Left ventricle myocardium inferior (tissue), 1 donor: Measurements from ENCODE around the gene RFTN1. TPM values are rescaled to one million over a fixed set of nuclear protein-coding genes. Genes with fewer than 3 reads are reported as not detected.

Experiments
- DNase-seq: peaks from one replicate; pipeline ENCODE4 v3.0.0-alpha.2; 2020
- H3K27ac ChIP-seq: fragments of 200-600 bp; replicated peaks from 2 replicates; pipeline ENCODE4 v1.8.0; 2021
- H3K27me3 ChIP-seq: fragments of 200-600 bp; 2 replicates; pipeline ENCODE4 v1.8.0; 2021; ENCODE audit warnings: low read depth
- H3K36me3 ChIP-seq: fragments of 200-600 bp; 2 replicates; pipeline ENCODE4 v1.8.0; 2021
- H3K4me1 ChIP-seq: fragments of 200-600 bp; 2 replicates; pipeline ENCODE4 v1.8.0; 2021
- H3K4me3 ChIP-seq: fragments of 200-600 bp; 2 replicates; pipeline ENCODE4 v1.8.0; 2021; ENCODE audit warnings: mild to moderate bottlenecking, moderate library complexity
- H3K9me3 ChIP-seq: fragments of 200-600 bp; replicated peaks from 2 replicates; pipeline ENCODE4 v1.8.0; 2021
- CTCF ChIP-seq: fragments of 200-600 bp; IDR thresholded peaks from 2 replicates; pipeline ENCODE4 v1.8.0; 2021; ENCODE audit warnings: antibody characterized with exemption, mild to moderate bottlenecking, borderline replicate concordance
- intact Hi-C: fragments of 100-400 bp; cut with micrococcal nuclease; formaldehyde crosslinking; loops from one replicate; pipeline ENCODE4 v1.11.0; 2022
- total RNA-seq: library from RNA; stranded (reverse); fragmentation: NEBNext Ultra II Directional; extraction: Animal tissue kit (Norgen Biotek cat#: 25700); gene quantifications from one replicate; pipeline ENCODE4 v1.2.1, GENCODE V29; 2021
- donor health status: DM: no; HTN: yes; CAD: no; lungs with severe emphysema.

Gene RFTN1
- total RNA-seq, 1 donor from 2014 or later: 22.9 TPM

DNA sequence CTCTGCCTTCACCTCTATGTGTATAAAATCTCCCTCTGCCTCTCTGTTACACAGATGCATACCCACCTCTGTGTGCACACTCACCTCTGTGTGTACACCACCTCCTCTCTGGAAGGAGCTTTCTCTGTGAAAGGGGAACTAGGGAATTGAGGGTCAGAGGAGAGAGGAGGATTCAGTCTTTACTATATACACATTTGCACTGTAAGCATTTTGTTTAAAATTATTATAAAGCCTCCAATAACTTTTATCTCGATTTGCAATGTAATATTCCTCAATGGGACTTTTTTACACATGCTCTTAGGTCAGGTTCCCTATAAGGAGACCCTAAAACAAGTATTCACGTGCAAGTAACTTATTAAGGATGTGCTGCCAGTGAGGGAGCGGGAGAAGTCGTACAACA, 166.0 kb downstream of the RFTN1 start:
- Histone ChIP-seq H3K9me3 (no peaks in the 10 kb centered on the region), H3K27ac (no peak overlapping the region), H3K4me3 (no peak overlapping the region), H3K4me1 (peaks cover 27% of the 10 kb centered on the region), H3K27me3 (no peaks in the 10 kb centered on the region), H3K36me3 (peaks cover 41% of the 10 kb centered on the region)
- TF ChIP-seq CTCF: no peak
- DNase-seq: no peak
- intact Hi-C loops: no loop called here

DNA sequence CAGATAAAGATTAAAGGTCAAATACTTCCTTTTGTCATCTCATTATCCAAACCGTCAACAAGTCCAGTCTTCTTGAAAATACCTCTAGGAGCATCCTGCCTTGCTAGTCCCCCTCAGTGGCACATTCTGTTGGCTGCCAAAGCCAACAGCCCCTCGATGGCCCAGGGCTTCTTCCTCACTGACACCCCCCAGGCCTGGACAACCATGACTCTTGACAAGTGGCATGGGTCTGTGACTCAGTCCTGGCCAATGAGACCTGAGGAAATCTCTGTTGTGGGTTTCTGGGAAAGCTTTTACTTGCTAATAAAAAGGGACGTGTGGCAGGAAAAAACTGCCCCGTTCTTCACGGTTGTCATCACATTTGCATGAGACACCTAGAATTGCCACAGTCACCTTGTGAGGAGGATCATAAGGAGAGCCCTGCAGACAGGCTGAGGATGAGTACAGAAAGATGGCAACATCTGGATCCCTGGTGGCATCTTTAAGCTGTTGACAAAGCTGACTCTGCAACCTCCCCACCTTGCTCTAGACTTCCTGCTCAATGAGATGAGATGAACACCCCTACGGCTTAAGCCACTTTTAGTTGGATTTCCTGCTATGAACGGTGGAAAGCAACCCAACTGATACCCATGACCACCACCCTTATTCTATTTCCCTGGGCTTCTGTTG, 167.0 kb downstream of the RFTN1 start:
- H3K4me1 ChIP-seq: peaks cover 24% of the 10 kb centered on the region
- intact Hi-C loops: no loop called here
- no peaks in the 10 kb centered on the region for H3K27me3 ChIP-seq
- no peak overlapping the region for H3K4me3 ChIP-seq
- no peaks in the 10 kb centered on the region for H3K9me3 ChIP-seq
- peaks cover 41% of the 10 kb centered on the region for H3K36me3 ChIP-seq
- no peak for DNase-seq
- no peak overlapping the region for H3K27ac ChIP-seq
- no peak for TF ChIP-seq CTCF

DNA sequence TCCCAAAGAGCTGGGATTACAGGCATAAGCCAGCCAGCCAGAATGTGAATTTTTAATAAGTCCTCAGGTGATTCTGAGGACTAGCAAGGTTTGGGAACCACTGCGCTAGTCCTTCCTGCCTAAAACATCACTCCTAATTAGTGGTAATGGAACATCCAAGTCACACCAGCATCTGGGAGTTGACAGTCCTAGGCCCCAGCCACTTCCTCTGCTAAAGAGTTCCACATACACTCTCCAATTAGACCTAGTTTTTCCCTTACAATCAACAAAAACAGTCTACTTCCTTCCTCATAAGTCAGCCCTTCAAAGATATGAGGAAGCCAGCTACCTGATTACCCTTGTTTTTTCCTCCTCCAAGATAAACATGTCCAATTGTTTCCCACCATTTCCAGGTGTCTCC, 170.4 kb downstream of the RFTN1 start:
- Histone ChIP-seq H3K9me3 (no peaks in the 10 kb centered on the region), H3K36me3 (peaks cover 20% of the 10 kb centered on the region), H3K4me1 (peaks cover 38% of the 10 kb centered on the region), H3K4me3 (no peak overlapping the region), H3K27me3 (no peaks in the 10 kb centered on the region), H3K27ac (no peak overlapping the region)
- no peak for DNase-seq
- intact Hi-C loops: no loop called here
- no peak for TF ChIP-seq CTCF

DNA sequence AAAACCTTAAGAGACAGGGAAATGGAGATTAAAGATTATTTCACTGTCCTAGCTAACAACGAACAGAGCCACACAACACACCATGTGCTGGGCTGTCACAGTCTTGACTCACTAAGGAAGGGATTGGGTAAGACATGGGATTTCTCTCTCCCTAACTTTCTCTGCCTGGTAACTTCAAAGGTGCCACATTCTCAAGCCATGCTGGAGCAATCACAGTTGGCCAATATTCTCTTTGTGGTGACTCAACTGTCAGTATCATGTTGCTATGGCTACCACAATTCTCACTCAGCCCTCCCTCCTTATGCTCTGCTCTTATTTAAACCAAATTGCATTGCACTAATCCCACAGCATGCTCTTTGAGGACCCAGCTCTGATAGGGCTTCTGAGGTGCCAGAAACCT, 174.5 kb downstream of the RFTN1 start:
- intact Hi-C loops: no loop called here
- Histone ChIP-seq H3K27me3 (no peaks in the 10 kb centered on the region), H3K4me1 (peaks cover 64% of the 10 kb centered on the region), H3K4me3 (no peak overlapping the region), H3K27ac (peak overlapping the region; percentile 43), H3K9me3 (peaks cover 12% of the 10 kb centered on the region), H3K36me3 (peaks cover 32% of the 10 kb centered on the region)
- no peak for TF ChIP-seq CTCF
- DNase-seq: no peak

GRCh38 chr3:16337856-16338540, 175.5 kb downstream of the RFTN1 start:
- TF ChIP-seq CTCF: no peak
- H3K9me3 ChIP-seq: peaks cover 12% of the 10 kb centered on the region
- H3K27me3 ChIP-seq: no peaks in the 10 kb centered on the region
- peak overlapping the region; percentile 43 for H3K27ac ChIP-seq
- H3K4me3 ChIP-seq: no peak overlapping the region
- H3K4me1 ChIP-seq: peaks cover 68% of the 10 kb centered on the region
- peaks cover 32% of the 10 kb centered on the region for H3K36me3 ChIP-seq
- intact Hi-C loops: no loop called here
- DNase-seq: no peak
